ENCODE measurements around the gene AMFR.

The AMFR gene

GRCh38 chr16:56460101-56460500 is 34.8 kb upstream of the AMFR start:
- no peak overlapping the region for H3K4me3 ChIP-seq (ENCODE audit: low read depth, low read length)
- no peak overlapping the region for H2BK5ac ChIP-seq (ENCODE audit: low read depth, low read length, poor library complexity)
- H3K27me3 ChIP-seq (ENCODE audit: insufficient read depth, low read length): no peaks in the 10 kb centered on the region
- no peak overlapping the region for H3K23ac ChIP-seq (ENCODE audit: low read length)
- H4K8ac ChIP-seq (ENCODE audit: low read depth, low read length): no peak overlapping the region
- H2BK12ac ChIP-seq (ENCODE audit: low read length): no peak overlapping the region
- no CpG with 5 or more reads among the region's 2 CpGs for WGBS (ENCODE audit: extremely low coverage, insufficient coverage, insufficient read length)
- H3K4me1 ChIP-seq (ENCODE audit: control insufficient read depth in 1 of 2, insufficient read depth in 2 of 2, low read length in 2 of 2): no peaks in the 10 kb centered on the region
- H3K9ac ChIP-seq (ENCODE audit: low read length): no peak overlapping the region
- H3K79me1 ChIP-seq (ENCODE audit: low read length): no peaks in the 10 kb centered on the region
- H4K91ac ChIP-seq (ENCODE audit: low read depth, low read length): no peak overlapping the region
- H3K9me3 ChIP-seq (ENCODE audit: insufficient read depth, low read depth, low read length): no peaks in the 10 kb centered on the region
- H3K79me2 ChIP-seq (ENCODE audit: control insufficient read depth, insufficient read depth, low read length, poor library complexity): no peaks in the 10 kb centered on the region
- H3K14ac ChIP-seq (ENCODE audit: low read length): no peak overlapping the region
- DNase-seq: no peak
- no peak overlapping the region for H3K4ac ChIP-seq (ENCODE audit: low read depth, low read length)
- no peak overlapping the region for H3K27ac ChIP-seq (ENCODE audit: low read depth, low read length)
- no peak overlapping the region for H4K12ac ChIP-seq (ENCODE audit: low read depth, low read length)
- H2AK5ac ChIP-seq (ENCODE audit: low read length): no peak overlapping the region
- peaks cover 9 to 10% of the 10 kb centered on the region in 2 experiments for H3K36me3 ChIP-seq (ENCODE audit: control insufficient read depth in 1 of 2, insufficient read depth in 2 of 2, low read length in 2 of 2)
- no peak overlapping the region for H2AFZ ChIP-seq (ENCODE audit: insufficient read depth, low read length, poor library complexity)
- H3K18ac ChIP-seq (ENCODE audit: low read length): no peak overlapping the region
- no peak overlapping the region for H2BK120ac ChIP-seq (ENCODE audit: insufficient read depth, low read length, poor library complexity)
- H3K4me2 ChIP-seq (ENCODE audit: low read length): no peak overlapping the region

- Histone ChIP-seq H3K18ac (ENCODE audit: low read length) (no peak overlapping the region), H3K27me3 (ENCODE audit: insufficient read depth, low read length) (no peaks in the 10 kb centered on the region), H2AFZ (ENCODE audit: insufficient read depth, low read length, poor library complexity) (no peak overlapping the region), H2BK5ac (ENCODE audit: low read depth, low read length, poor library complexity) (no peak overlapping the region), H3K27ac (ENCODE audit: low read depth, low read length) (no peak overlapping the region), H2AK5ac (ENCODE audit: low read length) (no peak overlapping the region), H3K4me2 (ENCODE audit: low read length) (no peak overlapping the region), H3K4ac (ENCODE audit: low read depth, low read length) (no peak overlapping the region), H2BK120ac (ENCODE audit: insufficient read depth, low read length, poor library complexity) (no peak overlapping the region), H3K36me3 (ENCODE audit: control insufficient read depth in 1 of 2, insufficient read depth in 2 of 2, low read length in 2 of 2) (peaks cover 9 to 17% of the 10 kb centered on the region in 2 experiments), H3K79me2 (ENCODE audit: control insufficient read depth, insufficient read depth, low read length, poor library complexity) (no peaks in the 10 kb centered on the region), H3K4me3 (ENCODE audit: low read depth, low read length) (no peak overlapping the region), H3K4me1 (ENCODE audit: control insufficient read depth in 1 of 2, insufficient read depth in 2 of 2, low read length in 2 of 2) (no peaks in the 10 kb centered on the region), H3K79me1 (ENCODE audit: low read length) (no peaks in the 10 kb centered on the region), H3K23ac (ENCODE audit: low read length) (no peak overlapping the region), H4K91ac (ENCODE audit: low read depth, low read length) (no peak overlapping the region), H4K12ac (ENCODE audit: low read depth, low read length) (no peak overlapping the region), H3K14ac (ENCODE audit: low read length) (no peak overlapping the region), H3K9me3 (ENCODE audit: insufficient read depth, low read depth, low read length) (no peaks in the 10 kb centered on the region), H2BK12ac (ENCODE audit: low read length) (no peak overlapping the region), H3K9ac (ENCODE audit: low read length) (no peak overlapping the region), H4K8ac (ENCODE audit: low read depth, low read length) (no peak overlapping the region)
- no peak for DNase-seq
- WGBS (ENCODE audit: extremely low coverage, insufficient coverage, insufficient read length): no CpG with 5 or more reads among the region's 6 CpGs
Measured at GRCh38 chr16:56457927-56458470, 32.7 kb upstream of the AMFR start.

GRCh38 chr16:56451753-56452689 is 26.7 kb upstream of the AMFR start:
- Histone ChIP-seq H3K4me3 (ENCODE audit: low read depth, low read length) (peak overlapping the region; percentile 97), H3K9ac (ENCODE audit: low read length) (peak overlapping the region; percentile 81), H2BK5ac (ENCODE audit: low read depth, low read length, poor library complexity) (no peak overlapping the region), H2AFZ (ENCODE audit: insufficient read depth, low read length, poor library complexity) (peak overlapping the region; percentile 70), H3K36me3 (ENCODE audit: control insufficient read depth in 1 of 2, insufficient read depth in 2 of 2, low read length in 2 of 2) (peaks cover 3 to 8% of the 10 kb centered on the region in 2 experiments), H3K27me3 (ENCODE audit: insufficient read depth, low read length) (no peaks in the 10 kb centered on the region), H3K4me1 (ENCODE audit: control insufficient read depth in 1 of 2, insufficient read depth in 2 of 2, low read length in 2 of 2) (peaks cover 8 to 12% of the 10 kb centered on the region in 2 experiments), H3K9me3 (ENCODE audit: insufficient read depth, low read depth, low read length) (no peaks in the 10 kb centered on the region), H4K91ac (ENCODE audit: low read depth, low read length) (peak overlapping the region; percentile 0), H2BK12ac (ENCODE audit: low read length) (no peak overlapping the region), H3K4ac (ENCODE audit: low read depth, low read length) (peak overlapping the region; percentile 65), H4K12ac (ENCODE audit: low read depth, low read length) (no peak overlapping the region), H3K18ac (ENCODE audit: low read length) (no peak overlapping the region), H3K14ac (ENCODE audit: low read length) (peak overlapping the region; percentile 29), H2BK120ac (ENCODE audit: insufficient read depth, low read length, poor library complexity) (peak overlapping the region; percentile 28), H3K23ac (ENCODE audit: low read length) (no peak overlapping the region), H3K4me2 (ENCODE audit: low read length) (peak overlapping the region; percentile 66), H2AK5ac (ENCODE audit: low read length) (no peak overlapping the region), H3K79me1 (ENCODE audit: low read length) (peaks cover 4% of the 10 kb centered on the region), H3K79me2 (ENCODE audit: control insufficient read depth, insufficient read depth, low read length, poor library complexity) (peaks cover 9% of the 10 kb centered on the region), H4K8ac (ENCODE audit: low read depth, low read length) (peak overlapping the region; percentile 57), H3K27ac (ENCODE audit: low read depth, low read length) (peak overlapping the region; percentile 24)
- peak; percentile 17 to 34 for DNase-seq
- no CpG with 5 or more reads among the region's 31 CpGs for WGBS (ENCODE audit: extremely low coverage, insufficient coverage, insufficient read length)

- Histone ChIP-seq H3K9ac (ENCODE audit: low read length) (peak within 1 kb of the TSS; percentile 99), H4K8ac (ENCODE audit: low read depth, low read length) (peak within 1 kb of the TSS; percentile 87), H3K36me3 (ENCODE audit: control insufficient read depth in 1 of 2, insufficient read depth in 2 of 2, low read length in 2 of 2) (peaks cover 3 to 8% of the 10 kb centered on the region in 2 experiments), H3K79me2 (ENCODE audit: control insufficient read depth, insufficient read depth, low read length, poor library complexity) (peaks cover 9% of the 10 kb centered on the region), H3K4me3 (ENCODE audit: low read depth, low read length) (peak within 1 kb of the TSS; percentile 100), H2AK5ac (ENCODE audit: low read length) (no peak within 1 kb of the TSS), H3K23ac (ENCODE audit: low read length) (no peak within 1 kb of the TSS), H3K4ac (ENCODE audit: low read depth, low read length) (peak within 1 kb of the TSS; percentile 65), H3K27me3 (ENCODE audit: insufficient read depth, low read length) (no peaks in the 10 kb centered on the region), H3K4me1 (ENCODE audit: control insufficient read depth in 1 of 2, insufficient read depth in 2 of 2, low read length in 2 of 2) (peaks cover 8 to 12% of the 10 kb centered on the region in 2 experiments), H4K12ac (ENCODE audit: low read depth, low read length) (peak within 1 kb of the TSS; percentile 51), H4K91ac (ENCODE audit: low read depth, low read length) (peak within 1 kb of the TSS; percentile 65), H2BK12ac (ENCODE audit: low read length) (no peak within 1 kb of the TSS), H3K14ac (ENCODE audit: low read length) (peak within 1 kb of the TSS; percentile 29), H3K79me1 (ENCODE audit: low read length) (peaks cover 4% of the 10 kb centered on the region), H3K9me3 (ENCODE audit: insufficient read depth, low read depth, low read length) (no peaks in the 10 kb centered on the region), H2BK5ac (ENCODE audit: low read depth, low read length, poor library complexity) (peak within 1 kb of the TSS; percentile 11), H2BK120ac (ENCODE audit: insufficient read depth, low read length, poor library complexity) (peak within 1 kb of the TSS; percentile 28), H3K4me2 (ENCODE audit: low read length) (peak within 1 kb of the TSS; percentile 67), H3K18ac (ENCODE audit: low read length) (peak within 1 kb of the TSS; percentile 20), H3K27ac (ENCODE audit: low read depth, low read length) (peak within 1 kb of the TSS; percentile 24), H2AFZ (ENCODE audit: insufficient read depth, low read length, poor library complexity) (peak within 1 kb of the TSS; percentile 70)
- peak; percentile 97 for DNase-seq
- WGBS (ENCODE audit: extremely low coverage, insufficient coverage, insufficient read length): no CpG with 5 or more reads among the region's 56 CpGs
Measured at GRCh38 chr16:56450986-56451752, 25.8 kb upstream of the AMFR start, which contains the start of the genes NUDT21 and OGFOD1. TSS of gene NUDT21 (minus strand) at chr16:56451332. CDS start at chr16:56451202, 130 bp downstream. TSS of gene OGFOD1 (plus strand) at chr16:56451554. CDS start at chr16:56451613, 59 bp downstream.
